Fibroblast of mammary gland (primary cell): ENCODE measurements around the gene PLP1.

Experiments
- DNase-seq: peaks from one replicate; pipeline ENCODE4 v3.0.0-alpha.2; 2010; ENCODE audit warnings: low read depth
- H3K4me3 ChIP-seq: 2 replicates; pipeline ENCODE4 v1.5.1; 2011; ENCODE audit warnings: low read depth, mild to moderate bottlenecking, low read length, moderate library complexity; ENCODE audit not compliant: control insufficient read depth
- CTCF ChIP-seq: conservative IDR thresholded peaks from 2 replicates; pipeline ENCODE4 v1.5.1; 2011; ENCODE audit warnings: low read depth, low read length, inconsistent platforms; ENCODE audit not compliant: control insufficient read depth, insufficient read depth

Gene PLP1

DNA sequence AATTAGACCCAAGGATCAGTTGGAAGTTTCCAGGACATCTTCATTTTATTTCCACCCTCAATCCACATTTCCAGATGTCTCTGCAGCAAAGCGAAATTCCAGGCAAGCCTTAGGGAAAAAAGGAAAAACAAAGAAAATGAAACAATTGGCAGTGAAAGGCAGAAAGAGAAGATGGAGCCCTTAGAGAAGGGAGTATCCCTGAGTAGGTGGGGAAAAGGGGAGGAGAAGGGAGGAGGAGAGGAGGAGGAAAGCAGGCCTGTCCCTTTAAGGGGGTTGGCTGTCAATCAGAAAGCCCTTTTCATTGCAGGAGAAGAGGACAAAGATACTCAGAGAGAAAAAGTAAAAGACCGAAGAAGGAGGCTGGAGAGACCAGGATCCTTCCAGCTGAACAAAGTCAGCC is at the start of gene PLP1:
PLP1 (plus strand) TSS at position 295 of the 400 bp plus-strand sequence. CDS start 156 bp downstream, outside the sequence.
- no peak for DNase-seq
- TF ChIP-seq CTCF, result no peak
- H3K4me3 ChIP-seq, result no peak within 1 kb of the TSS

DNA sequence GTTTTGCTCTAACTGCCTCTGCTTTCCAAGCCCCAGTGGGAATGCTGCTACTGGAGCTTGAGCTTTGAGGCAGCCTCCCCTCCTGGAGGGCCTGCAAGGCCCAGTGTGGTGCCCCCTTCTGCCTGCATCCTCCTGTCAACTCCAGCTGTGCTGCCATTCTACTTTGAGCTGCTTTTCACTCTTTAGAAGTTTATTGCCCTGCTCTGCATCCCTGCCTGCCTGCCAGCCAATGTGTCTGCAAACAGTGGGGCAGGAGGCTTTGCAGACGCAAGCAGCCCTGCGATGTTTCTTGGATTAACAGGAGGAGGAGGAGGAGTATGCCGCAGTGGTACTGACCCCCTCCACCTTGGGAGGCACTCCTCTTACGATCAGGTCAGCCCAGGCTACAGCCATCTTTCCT is 49.5 kb upstream of the PLP1 start:
- no peak for TF ChIP-seq CTCF
- no peak overlapping the region for H3K4me3 ChIP-seq
- DNase-seq, result no peak

DNA sequence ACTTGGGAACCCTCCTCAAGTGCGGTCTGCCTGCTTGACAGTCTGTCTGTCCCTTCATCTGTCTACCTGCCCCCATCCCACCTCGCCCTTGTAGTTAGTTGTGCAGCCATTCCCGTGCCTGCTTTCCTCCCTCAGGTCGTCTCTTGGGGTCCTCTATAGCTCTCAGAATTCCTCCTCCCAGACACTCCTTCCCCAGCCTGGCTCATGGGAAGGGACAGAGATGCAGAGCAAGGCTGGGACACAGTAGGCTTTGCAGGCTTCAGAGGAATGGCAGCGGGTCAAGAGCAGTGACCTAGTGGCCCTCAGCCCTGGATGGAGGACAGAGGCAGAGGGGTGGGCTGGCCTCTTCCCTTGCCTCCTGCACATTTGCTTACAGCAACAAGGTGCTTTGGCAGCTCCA is 47.6 kb upstream of the PLP1 start:
- no peak for TF ChIP-seq CTCF
- no peak overlapping the region for H3K4me3 ChIP-seq
- DNase-seq, result no peak

DNA sequence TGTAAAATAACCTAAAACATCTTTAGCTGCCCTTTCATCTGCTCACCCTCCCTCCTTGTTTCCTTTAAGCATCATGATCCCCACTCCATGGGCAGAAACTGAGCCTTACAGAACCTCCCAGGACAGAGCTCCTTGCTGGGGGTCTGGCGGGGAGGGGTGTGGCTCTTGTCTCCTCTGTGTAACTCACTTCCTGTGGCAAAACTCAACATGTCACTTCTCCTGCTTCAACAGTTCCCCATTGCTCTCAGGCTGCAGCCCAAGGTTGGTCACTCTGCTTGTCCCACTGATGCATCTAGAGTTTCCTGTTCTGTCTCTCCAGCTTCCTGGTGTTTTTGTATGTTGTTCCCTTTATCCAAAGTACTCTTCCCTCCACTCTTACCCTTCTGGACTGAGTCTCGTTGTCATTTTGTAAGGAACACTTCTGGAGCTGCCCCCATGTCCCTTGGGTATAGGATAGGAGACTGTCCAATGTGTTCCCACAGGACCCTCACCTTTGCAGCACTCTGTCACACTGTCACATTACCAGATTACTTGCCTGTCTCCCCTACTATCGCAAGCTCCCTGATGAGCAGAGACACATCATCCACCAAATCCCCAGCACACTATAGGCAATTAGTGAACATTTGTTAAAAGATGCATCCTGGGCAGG is 46.4 kb upstream of the PLP1 start:
- DNase-seq, result peak; percentile 14
- no peak for TF ChIP-seq CTCF
- no peak overlapping the region for H3K4me3 ChIP-seq

DNA sequence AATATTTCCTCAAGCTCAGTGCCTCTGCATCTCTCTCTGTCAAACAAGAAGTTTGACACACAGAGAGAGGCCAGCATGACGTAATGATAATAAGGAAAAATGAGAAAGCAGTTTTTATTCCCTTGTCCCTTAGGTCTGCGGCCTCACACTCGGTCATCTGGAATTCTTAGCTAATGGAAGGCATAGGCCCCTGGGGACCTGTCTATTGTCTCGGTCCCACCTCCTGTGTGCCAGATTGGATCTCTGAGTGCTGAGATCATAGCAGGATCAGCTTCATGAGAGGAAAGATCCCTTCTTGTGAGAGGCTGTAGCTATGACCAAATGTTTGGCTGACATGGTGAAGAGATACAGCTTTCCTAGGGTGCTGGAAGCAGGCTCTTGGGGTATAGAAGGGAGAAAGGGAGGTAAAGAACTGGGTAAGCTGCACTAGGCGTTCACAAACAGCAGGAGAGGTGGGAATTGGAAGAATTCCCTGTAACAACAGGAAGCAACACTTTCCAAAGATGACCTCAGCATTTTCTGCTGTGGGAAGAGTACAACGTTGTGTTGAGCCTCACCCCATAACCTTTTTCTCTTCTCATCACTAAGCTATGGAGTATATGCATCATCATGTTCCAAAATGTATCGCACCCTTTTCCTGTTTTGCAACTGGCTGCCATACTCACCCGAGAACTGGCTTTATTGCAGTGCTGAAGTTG is 45.7 kb upstream of the PLP1 start:
- no peak overlapping the region for H3K4me3 ChIP-seq
- peak; percentile 90 for DNase-seq
- TF ChIP-seq CTCF, result no peak

DNA sequence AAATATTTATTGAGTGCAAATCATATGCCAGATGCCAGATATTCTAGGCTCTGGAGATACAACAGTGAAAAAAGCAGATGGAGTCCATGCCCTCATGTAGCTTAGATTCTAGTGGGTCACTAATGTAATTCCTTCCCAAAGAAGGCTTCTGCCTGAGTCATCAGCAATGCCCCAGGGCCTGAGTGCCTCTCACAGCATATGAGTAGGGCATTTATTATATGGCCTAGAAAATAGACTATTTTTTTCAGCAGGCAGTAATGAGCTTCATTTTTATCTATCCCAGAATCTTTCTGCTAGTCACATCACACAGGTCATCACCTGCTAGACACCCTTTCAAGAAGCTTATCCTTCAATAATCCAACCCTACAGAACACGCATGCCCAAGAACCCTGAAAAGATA is 43.6 kb upstream of the PLP1 start:
- peak; percentile 24 for DNase-seq
- no peak for TF ChIP-seq CTCF
- no peak overlapping the region for H3K4me3 ChIP-seq
